Body of pancreas (tissue), 4 donors: ENCODE data around the gene ISL2. TPM values are rescaled to one million over a fixed set of nuclear protein-coding genes. Genes with fewer than 3 reads are reported as not detected.

Source experiments
- ATAC-seq: fragments of 150-250 bp; one replicate; pipeline ENCODE4 v1.9.1; 2016
- DNase-seq, 4 donors: peaks; one replicate each; pipeline ENCODE4 v3.0.0-alpha.2; 2019
- H3K27ac ChIP-seq, 4 donors: fragments of 200-600 bp; sonication (generic); 1 replicate in 3 of 4; 2 replicates in 1 of 4; pipeline versions ENCODE4 v1.5.1 to v1.6.1; 2016 to 2019; ENCODE audit warnings: mild to moderate bottlenecking in 1 of 4, mixed read lengths in 1 of 4, moderate library complexity in 1 of 4
- H3K27me3 ChIP-seq, 2 donors: fragments of 200-600 bp; sonication (generic); one replicate each; pipeline ENCODE4 v1.6.0; 2016; ENCODE audit warnings: mild to moderate bottlenecking in 1 of 2
- H3K36me3 ChIP-seq, 2 donors: fragments of 200-600 bp; sonication (generic); replicated peaks in 1 of 2; 2 replicates each; pipeline ENCODE4 v1.5.1; 2016; ENCODE audit warnings: low read depth in 2 of 2; ENCODE audit not compliant: insufficient read depth in 1 of 2
- H3K4me1 ChIP-seq: fragments of 200-600 bp; sonication (generic); one replicate; pipeline ENCODE4 v1.6.0; 2016
- H3K4me3 ChIP-seq, 2 donors: fragments of 200-600 bp; sonication (generic); 1 replicate in 1 of 2; 2 replicates in 1 of 2; pipeline ENCODE4 v1.5.1; 2016 to 2019
- H3K9me3 ChIP-seq, 3 donors: fragments of 200-600 bp; sonication (generic); 1 replicate in 2 of 3; 2 replicates in 1 of 3; pipeline ENCODE4 v1.5.1; 2016
- CTCF ChIP-seq, 7 experiments: fragments of 450-650 bp in 4 of 7; fragments of 200-600 bp in 3 of 7; sonication (generic) in 3 of 7; IDR thresholded peaks; one replicate each; pipeline ENCODE4 v1.5.1; 2016 to 2019; ENCODE audit warnings: antibody characterized with exemption in 7 of 7
- POLR2A ChIP-seq, 3 donors: fragments of 450-650 bp; IDR thresholded peaks; one replicate each; pipeline ENCODE4 v1.6.1; 2016; ENCODE audit warnings: antibody characterized with exemption in 3 of 3, mild to moderate bottlenecking in 2 of 3
- WGBS, 2 donors: methylation state at CpG; one replicate each; pipeline ENCODE4 v1.1.5; 2017; 5-methylcytosine and 5-hydroxymethylcytosine counted together
- intact Hi-C: fragments of 100-400 bp; cut with DNase I; formaldehyde crosslinking; loops from one replicate; pipeline ENCODE4 v1.15.1; 2023
- total RNA-seq, 2 donors: library from RNA; depleted of rRNA; stranded (reverse); fragments of >200 nt; gene quantifications; one replicate each; pipeline ENCODE4 v1.1.0, GENCODE V29; 2016

The ISL2 gene
- total RNA-seq, 2 donors from 2014 or later: not detected

GRCh38 chr15:76358453-76358852 is 21.9 kb downstream of the ISL2 start:
- Histone ChIP-seq H3K27me3 (no peaks in the 10 kb centered on the region), H3K4me3 (no peak overlapping the region), H3K36me3 (no peaks in the 10 kb centered on the region), H3K27ac (no peak overlapping the region), H3K4me1 (no peaks in the 10 kb centered on the region), H3K9me3 (no peaks in the 10 kb centered on the region)
- intact Hi-C loops: no loop called here
- ATAC-seq: no peak
- no peak for DNase-seq
- TF ChIP-seq POLR2A (IDR thresholded peaks at IDR 0.05): no peak
- no peak for TF ChIP-seq CTCF (IDR thresholded peaks at IDR 0.05)
- WGBS, 2 donors: 94 to 97% methylated on average over 3 of the region's 3 CpGs

GRCh38 chr15:76359152-76359551 is 22.6 kb downstream of the ISL2 start:
- Histone ChIP-seq H3K27me3 (no peaks in the 10 kb centered on the region), H3K27ac (no peak overlapping the region), H3K4me1 (no peaks in the 10 kb centered on the region), H3K9me3 (no peaks in the 10 kb centered on the region), H3K36me3 (no peaks in the 10 kb centered on the region), H3K4me3 (no peak overlapping the region)
- DNase-seq: no peak
- no peak for ATAC-seq
- TF ChIP-seq POLR2A (IDR thresholded peaks at IDR 0.05) (no peak), CTCF (IDR thresholded peaks at IDR 0.05) (no peak)
- intact Hi-C loops: no loop called here
- 61 to 66% methylated on average over 3 of the region's 3 CpGs for WGBS, 2 donors

GRCh38 chr15:76360416-76360815 is 23.8 kb downstream of the ISL2 start:
- Histone ChIP-seq H3K4me3 (no peak overlapping the region), H3K4me1 (no peaks in the 10 kb centered on the region), H3K27ac (no peak overlapping the region), H3K27me3 (no peaks in the 10 kb centered on the region), H3K9me3 (no peaks in the 10 kb centered on the region), H3K36me3 (no peaks in the 10 kb centered on the region)
- ATAC-seq (no peak), DNase-seq (no peak)
- intact Hi-C loops: no loop called here
- 86 to 100% methylated on average over 3 of the region's 3 CpGs for WGBS, 2 donors
- TF ChIP-seq POLR2A (IDR thresholded peaks at IDR 0.05) (no peak), CTCF (IDR thresholded peaks at IDR 0.05) (no peak)

GRCh38 chr15:76363251-76363650 is 26.7 kb downstream of the ISL2 start:
- Histone ChIP-seq H3K9me3 (no peaks in the 10 kb centered on the region), H3K4me1 (peaks cover 4% of the 10 kb centered on the region), H3K27me3 (no peaks in the 10 kb centered on the region), H3K27ac (no peak overlapping the region), H3K4me3 (no peak overlapping the region), H3K36me3 (no peaks in the 10 kb centered on the region)
- no peak for ATAC-seq
- intact Hi-C loops: no loop called here
- TF ChIP-seq POLR2A (IDR thresholded peaks at IDR 0.05): no peak
- TF ChIP-seq CTCF (IDR thresholded peaks at IDR 0.05): no peak
- DNase-seq: no peak
- 41 to 54% methylated on average over 2 of the region's 2 CpGs for WGBS, 2 donors

- TF ChIP-seq POLR2A (IDR thresholded peaks at IDR 0.05) (no peak), CTCF (IDR thresholded peaks at IDR 0.05) (no peak)
- DNase-seq: peak in 2 of 4 donors; percentile 16 to 44
- no peak overlapping the region for H3K27ac ChIP-seq
These were observed 30.1 kb downstream of the ISL2 start for GRCh38 chr15:76366714-76367113.

More at GRCh38 chr15:76366714-76367113, 30.1 kb downstream of the ISL2 start:
- ATAC-seq: no peak
- 85 to 86% methylated on average over 1 of the region's 1 CpG for WGBS, 2 donors
- no peaks in the 10 kb centered on the region for H3K27me3 ChIP-seq
- intact Hi-C loops: no loop called here
- peaks cover 6% of the 10 kb centered on the region for H3K4me1 ChIP-seq
- H3K4me3 ChIP-seq: no peak overlapping the region
- H3K9me3 ChIP-seq: no peaks in the 10 kb centered on the region
- H3K36me3 ChIP-seq: no peaks in the 10 kb centered on the region
